Activated naive CD4-positive, alpha-beta T cell treated with anti-CD3 and anti-CD28 coated beads for 36 hours (primary cell): Measurements from ENCODE around the gene MAGOHB. TPM values are rescaled to one million over a fixed set of nuclear protein-coding genes. Genes with fewer than 3 reads are reported as not detected.
"Not testable (repeated sequence)": the region's sequence is repeated elsewhere in the genome, so short reads cannot be mapped to it uniquely, and the experiment has no call there.

Experiments
- CTCF ChIA-PET: fragments of 350-600 bp; sonication (Branson Sonifier 250); formaldehyde crosslinking; loops from one replicate; lab custom pipeline; 2021; ENCODE audit warnings: antibody characterized with exemption; lab: Charles Lee
- DNase-seq: peaks from one replicate; pipeline ENCODE4 v3.0.0-alpha.2; 2020
- H3K27ac Mint-ChIP-seq: one replicate; pipeline ENCODE4 v1.8.0; 2021; ENCODE audit warnings: mild to moderate bottlenecking, mixed read lengths
- H3K27me3 Mint-ChIP-seq: one replicate; pipeline ENCODE4 v1.8.0; 2021; ENCODE audit warnings: low read depth, mixed read lengths
- H3K36me3 Mint-ChIP-seq: one replicate; pipeline ENCODE4 v1.8.0; 2021; ENCODE audit warnings: low read depth, mixed read lengths
- H3K4me1 Mint-ChIP-seq: one replicate; pipeline ENCODE4 v1.8.0; 2021; ENCODE audit warnings: low read depth, mixed read lengths
- H3K4me3 Mint-ChIP-seq: one replicate; pipeline ENCODE4 v1.8.0; 2021; ENCODE audit warnings: mild to moderate bottlenecking, moderate library complexity, mixed read lengths
- H3K9me3 Mint-ChIP-seq: one replicate; pipeline ENCODE4 v1.8.0; 2021; ENCODE audit warnings: mixed read lengths
- intact Hi-C: fragments of 100-400 bp; cut with micrococcal nuclease; formaldehyde crosslinking; loops from one replicate; pipeline ENCODE4 v1.15.1; 2023
- total RNA-seq, 2 experiments: library from RNA; stranded (reverse); gene quantifications; one replicate each; pipeline ENCODE4 v1.2.3, GENCODE V29; 2021

The MAGOHB gene
- total RNA-seq, 2 experiments from 2014 or later, result 58.8 to 61.1 TPM

GRCh38 chr12:10610188-10610587 is 3.2 kb downstream of the MAGOHB start:
- H3K4me1 Mint-ChIP-seq, result peaks cover 30% of the 10 kb centered on the region
- H3K4me3 Mint-ChIP-seq, result no peak overlapping the region
- peaks cover 42% of the 10 kb centered on the region for H3K36me3 Mint-ChIP-seq
- H3K9me3 Mint-ChIP-seq, result no peaks in the 10 kb centered on the region
- no peak overlapping the region for H3K27ac Mint-ChIP-seq
- H3K27me3 Mint-ChIP-seq, result no peaks in the 10 kb centered on the region
- intact Hi-C loops, result loop anchor here (5.0 to 10.0 kb wide), 5 partner anchors 373 to 1162 kb away; partner anchors contain the start of gene CLEC2B
- CTCF ChIA-PET, result interaction anchor here (0.6 to 1.3 kb wide), 2 partner anchors 140 to 304 kb away, joined by 3 to 5 read pairs; no protein-coding TSS in a partner anchor
- no peak for DNase-seq

DNA sequence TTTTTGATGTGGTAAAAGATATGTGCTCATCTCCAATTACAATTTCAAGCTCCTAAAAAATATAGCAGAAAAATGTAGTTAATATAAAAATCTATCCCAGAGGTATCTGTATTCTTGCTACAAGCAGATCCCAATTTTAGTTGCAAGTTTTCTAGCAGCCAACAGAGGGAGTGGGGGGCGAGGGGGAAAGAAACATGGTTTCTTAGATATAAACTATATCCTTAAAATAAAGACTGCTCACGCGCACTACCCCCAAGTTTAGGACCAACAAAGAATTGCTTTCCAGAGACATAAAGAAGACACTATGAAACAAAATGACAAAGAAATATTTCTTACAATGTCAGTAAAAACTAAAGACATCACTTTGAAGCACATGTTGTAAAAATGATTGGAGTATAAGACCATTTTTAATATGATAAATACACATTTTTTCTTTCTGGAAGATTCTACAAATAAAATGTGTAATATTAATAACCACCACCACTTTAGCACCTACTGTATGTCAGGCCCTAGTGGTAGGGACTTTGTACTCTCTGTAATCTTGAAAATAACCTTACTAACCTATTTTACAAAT is 5.4 kb downstream of the MAGOHB start:
- peaks cover 26% of the 10 kb centered on the region for H3K4me1 Mint-ChIP-seq
- H3K9me3 Mint-ChIP-seq, result no peaks in the 10 kb centered on the region
- peaks cover 46% of the 10 kb centered on the region for H3K36me3 Mint-ChIP-seq
- H3K27ac Mint-ChIP-seq, result no peak overlapping the region
- intact Hi-C loops, result no loop called here
- peak; percentile 15 for DNase-seq
- CTCF ChIA-PET, result no interaction called here
- no peak overlapping the region for H3K4me3 Mint-ChIP-seq
- no peaks in the 10 kb centered on the region for H3K27me3 Mint-ChIP-seq

GRCh38 chr12:10601860-10602259 is 11.5 kb downstream of the MAGOHB start:
- intact Hi-C loops, result no loop called here
- no peaks in the 10 kb centered on the region for H3K4me1 Mint-ChIP-seq
- no peak overlapping the region for H3K4me3 Mint-ChIP-seq
- no peak for DNase-seq
- no peaks in the 10 kb centered on the region for H3K27me3 Mint-ChIP-seq
- no peaks in the 10 kb centered on the region for H3K9me3 Mint-ChIP-seq
- CTCF ChIA-PET, result no interaction called here
- H3K36me3 Mint-ChIP-seq, result peaks cover 25% of the 10 kb centered on the region
- H3K27ac Mint-ChIP-seq, result no peak overlapping the region

DNA sequence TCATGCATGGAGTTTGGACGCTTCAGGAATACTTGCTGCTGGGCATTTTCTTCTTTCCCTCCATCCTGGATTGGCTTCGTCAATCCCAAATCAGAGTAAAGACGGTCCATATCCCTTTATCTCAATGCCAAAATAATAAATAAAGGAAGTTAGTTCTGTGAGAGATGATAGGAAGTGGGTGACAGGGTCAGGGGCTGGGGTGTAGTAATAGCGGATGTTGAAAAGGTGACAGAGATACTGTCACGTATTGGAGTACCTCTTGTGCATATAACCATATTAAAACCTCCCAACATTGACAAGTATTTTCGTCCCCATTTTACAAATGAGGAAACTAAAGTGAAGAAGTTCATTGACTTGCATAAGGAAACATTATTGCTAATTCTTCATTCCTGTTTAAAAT is 12.4 kb downstream of the MAGOHB start:
- H3K9me3 Mint-ChIP-seq, result no peaks in the 10 kb centered on the region
- H3K27me3 Mint-ChIP-seq, result no peaks in the 10 kb centered on the region
- intact Hi-C loops, result no loop called here
- CTCF ChIA-PET, result no interaction called here
- no peak overlapping the region for H3K27ac Mint-ChIP-seq
- peaks cover 26% of the 10 kb centered on the region for H3K36me3 Mint-ChIP-seq
- DNase-seq, result no peak
- H3K4me1 Mint-ChIP-seq, result no peaks in the 10 kb centered on the region
- no peak overlapping the region for H3K4me3 Mint-ChIP-seq

GRCh38 chr12:10595881-10596280 is 17.5 kb downstream of the MAGOHB start:
- no peak overlapping the region for H3K27ac Mint-ChIP-seq
- CTCF ChIA-PET, result no interaction called here
- no peak overlapping the region for H3K4me3 Mint-ChIP-seq

GRCh38 chr12:10590966-10591365 is 22.4 kb downstream of the MAGOHB start:
- Mint-ChIP-seq H3K9me3 (no peaks in the 10 kb centered on the region), H3K36me3 (peaks cover 15% of the 10 kb centered on the region), H3K27me3 (no peaks in the 10 kb centered on the region), H3K4me1 (no peaks in the 10 kb centered on the region), H3K27ac (no peak overlapping the region), H3K4me3 (no peak overlapping the region)
- DNase-seq, result no peak
- CTCF ChIA-PET, result no interaction called here
- intact Hi-C loops, result no loop called here

More at GRCh38 chr12:10595881-10596280, 17.5 kb downstream of the MAGOHB start:
- no peak for DNase-seq
- H3K36me3 Mint-ChIP-seq, result peaks cover 26% of the 10 kb centered on the region
- no peaks in the 10 kb centered on the region for H3K9me3 Mint-ChIP-seq
- H3K27me3 Mint-ChIP-seq, result no peaks in the 10 kb centered on the region
- H3K4me1 Mint-ChIP-seq, result no peaks in the 10 kb centered on the region
- intact Hi-C loops, result no loop called here

- Mint-ChIP-seq H3K9me3 (peaks cover 8% of the 10 kb centered on the region), H3K27ac (no peak overlapping the region), H3K4me3 (no peak overlapping the region), H3K36me3 (peaks cover 27% of the 10 kb centered on the region), H3K27me3 (no peaks in the 10 kb centered on the region), H3K4me1 (no peaks in the 10 kb centered on the region)
- intact Hi-C loops, result no loop called here
- no peak for DNase-seq
- CTCF ChIA-PET, result interaction anchor here (0.7 kb wide), 1 partner anchor 424 kb away, joined by 3 read pairs; no protein-coding TSS in a partner anchor
Observed at GRCh38 chr12:10584415-10584814, 29.0 kb downstream of the MAGOHB start.

GRCh38 chr12:10582704-10583103 is 30.7 kb downstream of the MAGOHB start:
- Mint-ChIP-seq H3K4me1 (no peaks in the 10 kb centered on the region), H3K27ac (no peak overlapping the region), H3K27me3 (no peaks in the 10 kb centered on the region), H3K4me3 (no peak overlapping the region), H3K9me3 (peaks cover 8% of the 10 kb centered on the region), H3K36me3 (peaks cover 27% of the 10 kb centered on the region)
- intact Hi-C loops, result no loop called here
- CTCF ChIA-PET, result interaction anchor here (0.6 kb wide), 1 partner anchor 398 kb away, joined by 6 read pairs; no protein-coding TSS in a partner anchor
- no peak for DNase-seq

DNA sequence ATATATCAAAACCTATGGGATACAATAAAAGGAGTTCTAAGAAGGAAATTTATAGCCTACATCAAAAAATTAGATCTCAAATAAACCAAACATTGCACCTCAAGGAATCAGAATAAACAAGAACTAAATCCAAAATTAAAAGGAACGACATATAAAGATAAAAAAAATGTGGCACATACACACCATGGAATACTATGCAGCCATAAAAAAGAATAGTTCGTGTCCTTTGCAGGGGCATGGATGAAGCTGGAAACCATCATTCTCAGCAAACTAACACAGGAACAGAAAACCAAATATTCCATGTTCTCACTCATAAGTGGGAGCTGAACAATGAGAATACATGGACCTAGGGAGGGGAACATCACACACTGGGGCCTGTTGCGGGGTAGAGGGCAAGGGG is 31.3 kb downstream of the MAGOHB start:
- intact Hi-C loops, H3K9me3 Mint-ChIP-seq, H3K27me3 Mint-ChIP-seq, H3K27ac Mint-ChIP-seq, DNase-seq, H3K4me3 Mint-ChIP-seq, H3K4me1 Mint-ChIP-seq: not testable (repeated sequence)
- CTCF ChIA-PET, result interaction anchor here (0.6 kb wide), 1 partner anchor 398 kb away, joined by 6 read pairs; no protein-coding TSS in a partner anchor
- H3K36me3 Mint-ChIP-seq, result peaks cover 27% of the 10 kb centered on the region

- no peak overlapping the region for H3K27ac Mint-ChIP-seq
- CTCF ChIA-PET, result no interaction called here
Observed at GRCh38 chr12:10574307-10574706, 39.1 kb downstream of the MAGOHB start.

DNA sequence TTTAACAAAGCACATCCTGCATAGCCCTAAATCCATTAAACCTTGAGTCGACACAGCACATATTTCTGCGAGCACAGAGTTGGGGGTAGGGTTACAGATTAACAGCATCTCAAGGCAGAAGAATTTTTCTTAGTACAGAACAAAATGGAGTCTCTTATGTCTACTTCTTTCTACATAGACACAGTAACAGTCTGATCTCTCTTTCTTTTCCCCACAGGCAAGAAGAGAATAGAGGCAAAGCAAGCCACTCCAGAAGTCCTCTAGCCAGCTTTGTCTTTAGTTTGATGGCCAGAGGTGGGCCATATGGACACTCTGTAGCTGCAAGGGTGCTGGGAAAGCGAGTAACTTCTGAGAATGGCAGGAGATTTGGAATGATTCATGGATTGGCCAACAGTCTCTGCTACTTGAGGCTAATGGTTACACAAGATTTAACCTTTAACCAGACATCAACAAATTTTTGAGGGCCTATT is 41.4 kb downstream of the MAGOHB start:
- H3K9me3 Mint-ChIP-seq, H3K27ac Mint-ChIP-seq, CTCF ChIA-PET, H3K4me3 Mint-ChIP-seq, DNase-seq, H3K36me3 Mint-ChIP-seq, H3K4me1 Mint-ChIP-seq, intact Hi-C loops: not testable (repeated sequence)
- H3K27me3 Mint-ChIP-seq, result peaks cover 10% of the 10 kb centered on the region

More at GRCh38 chr12:10574307-10574706, 39.1 kb downstream of the MAGOHB start:
- intact Hi-C loops, result no loop called here
- H3K4me3 Mint-ChIP-seq, result no peak overlapping the region
- H3K4me1 Mint-ChIP-seq, result no peaks in the 10 kb centered on the region
- peaks cover 2% of the 10 kb centered on the region for H3K27me3 Mint-ChIP-seq
- H3K9me3 Mint-ChIP-seq, result no peaks in the 10 kb centered on the region
- no peak for DNase-seq
- H3K36me3 Mint-ChIP-seq, result no peaks in the 10 kb centered on the region

DNA sequence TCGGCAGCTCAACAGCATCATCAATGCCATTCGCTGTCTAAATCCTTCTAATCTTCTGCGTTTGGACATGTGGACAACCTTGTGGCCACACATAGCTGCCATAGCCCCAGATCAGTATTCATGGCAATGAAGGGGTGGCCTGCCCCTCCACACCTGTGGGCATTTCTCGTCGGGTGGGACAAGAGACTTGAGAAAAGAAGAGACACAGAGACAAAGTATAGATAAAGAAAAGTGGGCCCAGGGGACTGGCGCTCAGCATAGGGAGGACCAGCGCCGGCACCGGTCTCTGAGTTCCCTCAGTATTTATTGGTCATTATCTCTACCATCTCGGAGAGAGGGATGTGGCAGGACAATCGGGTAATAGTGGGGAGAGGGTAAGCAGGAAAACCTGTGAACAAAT is 42.3 kb downstream of the MAGOHB start:
- Mint-ChIP-seq H3K4me3 (no peak overlapping the region), H3K27me3 (peaks cover 14% of the 10 kb centered on the region), H3K4me1 (no peaks in the 10 kb centered on the region), H3K36me3 (no peaks in the 10 kb centered on the region), H3K27ac (no peak overlapping the region), H3K9me3 (no peaks in the 10 kb centered on the region)
- no peak for DNase-seq
- intact Hi-C loops, result no loop called here
- CTCF ChIA-PET, result interaction anchor here (0.5 kb wide), 1 partner anchor 389 kb away, joined by 3 read pairs; no protein-coding TSS in a partner anchor

DNA sequence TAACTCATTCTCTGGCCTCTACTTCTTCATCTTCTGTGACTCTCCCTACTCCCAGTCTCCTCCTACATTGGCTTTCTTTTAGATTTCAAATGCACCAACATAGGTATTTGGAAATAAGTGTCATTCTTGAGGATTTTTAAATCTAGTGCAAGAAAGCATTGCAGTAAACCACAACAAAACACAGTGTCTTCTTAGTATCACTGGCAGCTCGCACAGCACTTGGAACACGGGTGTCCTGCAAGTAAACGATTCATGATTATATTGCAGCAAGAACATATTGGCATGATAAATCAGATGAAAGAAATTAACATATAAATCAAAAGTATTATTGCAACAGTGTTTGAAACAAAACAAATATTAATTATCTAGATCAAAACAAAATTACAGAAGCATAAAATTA is 45.6 kb downstream of the MAGOHB start:
- no peak overlapping the region for H3K27ac Mint-ChIP-seq
- CTCF ChIA-PET, result no interaction called here
- DNase-seq, result no peak
- no peak overlapping the region for H3K4me3 Mint-ChIP-seq
- intact Hi-C loops, result no loop called here
- H3K27me3 Mint-ChIP-seq, result peaks cover 24% of the 10 kb centered on the region
- H3K9me3 Mint-ChIP-seq, result no peaks in the 10 kb centered on the region
- no peaks in the 10 kb centered on the region for H3K4me1 Mint-ChIP-seq
- no peaks in the 10 kb centered on the region for H3K36me3 Mint-ChIP-seq
